Upper lobe of left lung (tissue), 4 donors: ENCODE data around the gene ITGAE.

ENCODE experiments used
- EP300 ChIP-seq, 4 donors: sonication (generic); formaldehyde crosslinking; IDR thresholded peaks; one replicate each; pipeline ENCODE4 v1.5.1; 2017; ENCODE audit warnings: antibody characterized with exemption in 4 of 4, control low read depth in 2 of 4
- POLR2A ChIP-seq, 4 donors: fragments of 450-650 bp; IDR thresholded peaks; one replicate each; pipeline ENCODE4 v1.5.1; 2016 to 2017; ENCODE audit warnings: antibody characterized with exemption in 4 of 4, mild to moderate bottlenecking in 2 of 4
- POLR2AphosphoS5 ChIP-seq, 2 donors: sonication (generic); formaldehyde crosslinking; IDR thresholded peaks; one replicate each; pipeline ENCODE4 v1.5.1; 2017; ENCODE audit warnings: antibody characterized with exemption in 2 of 2
- TF ChIP-seq, protein P1 (sequence below), 6 experiments: fragments of 450-650 bp in 4 of 6; fragments of 200-600 bp in 2 of 6; sonication (generic) in 2 of 6; IDR thresholded peaks; one replicate each; pipeline ENCODE4 v1.5.1; 2016 to 2019; ENCODE audit warnings: antibody characterized with exemption in 6 of 6

DNA sequence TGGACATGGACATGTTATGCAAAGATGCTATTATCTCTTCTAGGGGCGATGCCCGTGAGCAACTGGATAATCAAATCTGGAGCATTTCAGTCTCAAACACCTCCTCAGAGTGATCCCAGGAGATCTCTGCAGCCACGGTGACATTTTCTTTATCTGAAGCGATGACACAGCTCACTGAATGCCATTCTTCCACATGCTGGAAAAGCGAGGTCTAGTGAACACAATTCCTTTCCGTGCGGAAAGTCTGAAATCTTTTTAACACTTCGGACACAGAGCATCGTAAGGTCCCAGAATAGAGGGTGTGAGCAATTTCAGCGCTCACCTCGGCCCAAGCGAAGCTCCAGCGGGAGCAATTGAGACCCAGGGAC, 77.8 kb downstream of the ITGAE start:
- TF ChIP-seq, protein P1, sequence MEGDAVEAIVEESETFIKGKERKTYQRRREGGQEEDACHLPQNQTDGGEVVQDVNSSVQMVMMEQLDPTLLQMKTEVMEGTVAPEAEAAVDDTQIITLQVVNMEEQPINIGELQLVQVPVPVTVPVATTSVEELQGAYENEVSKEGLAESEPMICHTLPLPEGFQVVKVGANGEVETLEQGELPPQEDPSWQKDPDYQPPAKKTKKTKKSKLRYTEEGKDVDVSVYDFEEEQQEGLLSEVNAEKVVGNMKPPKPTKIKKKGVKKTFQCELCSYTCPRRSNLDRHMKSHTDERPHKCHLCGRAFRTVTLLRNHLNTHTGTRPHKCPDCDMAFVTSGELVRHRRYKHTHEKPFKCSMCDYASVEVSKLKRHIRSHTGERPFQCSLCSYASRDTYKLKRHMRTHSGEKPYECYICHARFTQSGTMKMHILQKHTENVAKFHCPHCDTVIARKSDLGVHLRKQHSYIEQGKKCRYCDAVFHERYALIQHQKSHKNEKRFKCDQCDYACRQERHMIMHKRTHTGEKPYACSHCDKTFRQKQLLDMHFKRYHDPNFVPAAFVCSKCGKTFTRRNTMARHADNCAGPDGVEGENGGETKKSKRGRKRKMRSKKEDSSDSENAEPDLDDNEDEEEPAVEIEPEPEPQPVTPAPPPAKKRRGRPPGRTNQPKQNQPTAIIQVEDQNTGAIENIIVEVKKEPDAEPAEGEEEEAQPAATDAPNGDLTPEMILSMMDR (IDR thresholded peaks at IDR 0.05), result no peak
- TF ChIP-seq POLR2A (IDR thresholded peaks at IDR 0.05) (no peak), EP300 (IDR thresholded peaks at IDR 0.05) (no peak), POLR2AphosphoS5 (IDR thresholded peaks at IDR 0.05) (no peak)
